SU-DHL-6 (cell line): ENCODE measurements around the gene CSAG3.
"Not testable (repeated sequence)": the region's sequence is repeated elsewhere in the genome, so short reads cannot be mapped to it uniquely, and the experiment has no call there.

Experiments used
- EZH2phosphoT487 ChIP-seq: fragments of 200-600 bp; sonication (generic), shearing (Covaris generic); conservative IDR thresholded peaks from 2 replicates; pipeline ENCODE4 v1.6.1; 2018; ENCODE audit warnings: mild to moderate bottlenecking, antibody characterized with exemption, low read length, moderate library complexity, mixed read lengths
- TF ChIP-seq, protein P1 (sequence below): fragments of 200-600 bp; sonication (generic); IDR thresholded peaks from one replicate; pipeline ENCODE4 v1.5.1; 2017; ENCODE audit warnings: antibody characterized with exemption, mild to moderate bottlenecking, low read length, moderate library complexity; ENCODE audit not compliant: insufficient read depth, poor library complexity, severe bottlenecking

DNA sequence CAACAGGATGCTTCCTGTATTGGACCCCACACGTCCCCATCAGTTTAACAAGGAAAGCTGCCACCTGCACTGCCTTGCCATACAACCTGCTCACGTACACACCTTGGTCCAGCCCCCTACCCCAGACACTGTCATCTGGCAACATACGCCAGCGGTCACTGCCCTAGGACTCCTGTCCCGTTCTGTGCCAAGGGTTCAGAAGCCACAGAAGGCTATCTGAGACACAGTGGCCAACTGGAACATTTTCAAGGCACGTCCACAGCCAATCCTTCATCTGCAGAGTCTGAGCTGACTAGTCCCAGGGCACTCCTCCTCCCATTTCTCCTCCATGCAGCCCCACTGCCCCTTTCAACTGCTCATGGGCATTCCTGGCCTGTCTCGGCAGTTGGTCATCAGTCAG lies 2.6 kb downstream of the CSAG3 start:
- TF ChIP-seq, protein P1, sequence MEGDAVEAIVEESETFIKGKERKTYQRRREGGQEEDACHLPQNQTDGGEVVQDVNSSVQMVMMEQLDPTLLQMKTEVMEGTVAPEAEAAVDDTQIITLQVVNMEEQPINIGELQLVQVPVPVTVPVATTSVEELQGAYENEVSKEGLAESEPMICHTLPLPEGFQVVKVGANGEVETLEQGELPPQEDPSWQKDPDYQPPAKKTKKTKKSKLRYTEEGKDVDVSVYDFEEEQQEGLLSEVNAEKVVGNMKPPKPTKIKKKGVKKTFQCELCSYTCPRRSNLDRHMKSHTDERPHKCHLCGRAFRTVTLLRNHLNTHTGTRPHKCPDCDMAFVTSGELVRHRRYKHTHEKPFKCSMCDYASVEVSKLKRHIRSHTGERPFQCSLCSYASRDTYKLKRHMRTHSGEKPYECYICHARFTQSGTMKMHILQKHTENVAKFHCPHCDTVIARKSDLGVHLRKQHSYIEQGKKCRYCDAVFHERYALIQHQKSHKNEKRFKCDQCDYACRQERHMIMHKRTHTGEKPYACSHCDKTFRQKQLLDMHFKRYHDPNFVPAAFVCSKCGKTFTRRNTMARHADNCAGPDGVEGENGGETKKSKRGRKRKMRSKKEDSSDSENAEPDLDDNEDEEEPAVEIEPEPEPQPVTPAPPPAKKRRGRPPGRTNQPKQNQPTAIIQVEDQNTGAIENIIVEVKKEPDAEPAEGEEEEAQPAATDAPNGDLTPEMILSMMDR: not testable (repeated sequence)
- not testable (repeated sequence) for TF ChIP-seq EZH2phosphoT487
